Measurements from ENCODE around the gene B9D1. TPM values are rescaled to one million over a fixed set of nuclear protein-coding genes. Genes with fewer than 3 reads are reported as not detected.

Gene B9D1
- total and polyA plus RNA-seq, 9 of the 15 experiments (the other 6 are each of a cell fraction or from before 2014, with no cell fraction given): 8.9 to 28.0 (median 17.9) TPM

- no peak for TF ChIP-seq ZMIZ1 (IDR thresholded peaks at IDR 0.05; ENCODE audit: low read depth in 2 of 2, low read length in 2 of 2)
- TF ChIP-seq ZNF655 (CRISPR knock-in tag; IDR thresholded peaks at IDR 0.05): no peak
- peak; percentile 81 for TF ChIP-seq TAF1 (IDR thresholded peaks at IDR 0.05; ENCODE audit: control insufficient read depth, extremely low read depth, insufficient read depth, low read length, severe bottlenecking)
- no peak for TF ChIP-seq HDAC8 (tag; IDR thresholded peaks at IDR 0.05)
- TF ChIP-seq EP300 (IDR thresholded peaks at IDR 0.05; ENCODE audit: low read length): no peak
- no peak for TF ChIP-seq STAG1 (CRISPR knock-in tag; IDR thresholded peaks at IDR 0.05; ENCODE audit: borderline replicate concordance)
- TF ChIP-seq UBTF (IDR thresholded peaks at IDR 0.05; ENCODE audit: borderline replicate concordance in 1 of 2, low read depth in 2 of 2, low read length in 2 of 2): peak in 1 of 2 experiments; percentile 42; a peak in 1 of 4 replicates
- peak in 1 of 2 experiments; percentile 29; a peak in 1 of 4 replicates for TF ChIP-seq FOXK2 (conservative IDR thresholded peaks at IDR 0.05 in 1 of 2, IDR thresholded peaks at IDR 0.05 in 1 of 2; ENCODE audit: low read depth in 2 of 2)
- no peak for TF ChIP-seq ZBTB8A (IDR thresholded peaks at IDR 0.05; ENCODE audit: partially characterized antibody)
- no peak for TF ChIP-seq ZNF584 (CRISPR knock-in tag; IDR thresholded peaks at IDR 0.05; ENCODE audit: low read depth)
- no peak for TF ChIP-seq ASH1L (IDR thresholded peaks at IDR 0.05; ENCODE audit: borderline replicate concordance, low read depth, partially characterized antibody)
These were observed 15.3 kb upstream of the B9D1 start (continued) for GRCh38 chr17:19377602-19378415.

All from K562 (cell line).